HepG2 (cell line): ENCODE data around the gene CCL23. TPM values are rescaled to one million over a fixed set of nuclear protein-coding genes. Genes with fewer than 3 reads are reported as not detected.

ENCODE experiments used
- ATAC-seq: fragments of 200-7000 bp; cut with Tn5 transposase; 3 replicates; pipeline ENCODE4 v1.9.1; 2020; ENCODE audit warnings: mild to moderate bottlenecking, moderate library complexity
- BruUV-seq: library from RNA; stranded (reverse); fragments of 400-500 nt; replicated peaks from 2 replicates; lab custom pipeline; 2021; lab: Mats Ljungman, UMichigan
- CTCF ChIA-PET: fragments of 300-600 bp; formaldehyde crosslinking; extraction: SDS; loops from one replicate; lab custom pipeline; 2021; ENCODE audit warnings: low total read pairs, inconsistent platforms, low intra/inter-chr PET ratio; lab: Yijun Ruan, JAX
- POLR2A ChIA-PET: fragments of 350-600 bp; sonication (Branson Sonifier 250); formaldehyde crosslinking; loops from one replicate; lab custom pipeline; 2020; ENCODE audit warnings: antibody characterized with exemption, inconsistent platforms; lab: Yijun Ruan, JAX
- DNase-seq: peaks from one replicate; pipeline ENCODE4 v3.0.0-alpha.2; 2015; ENCODE audit warnings: low spot score
- FAIRE-seq: peaks from 3 replicates; lab custom pipeline; 2011; peaks lifted over from hg19 to GRCh38; lab: Jason Lieb, UNC
- H2AFZ ChIP-seq: one replicate; pipeline ENCODE4 v1.6.1; 2011; ENCODE audit warnings: low read length, inconsistent platforms
- H3K27ac ChIP-seq: fragments of 300-600 bp; 3 replicates; pipeline ENCODE4 v1.8.0; 2011; ENCODE audit warnings: mixed run types, mild to moderate bottlenecking, mixed read lengths, low read length, inconsistent platforms; ENCODE audit not compliant: insufficient read depth; ENCODE audit errors: extremely low read length
- H3K27me3 ChIP-seq, 2 experiments: fragments of 200-600 bp in 1 of 2; 2 replicates in 1 of 2; 3 replicates in 1 of 2; pipeline versions ENCODE4 v1.6.0 to v1.8.0; 2011; ENCODE audit warnings: low read length in 2 of 2, mild to moderate bottlenecking in 2 of 2, moderate library complexity in 2 of 2, inconsistent platforms in 1 of 2; ENCODE audit not compliant: insufficient read depth in 2 of 2, control insufficient read depth in 1 of 2
- H3K36me3 ChIP-seq, 2 experiments: fragments of 200-600 bp in 1 of 2; replicated peaks in 1 of 2; 2 replicates in 1 of 2; 3 replicates in 1 of 2; pipeline versions ENCODE4 v1.5.1 to v1.8.0; 2011; ENCODE audit warnings: low read length in 2 of 2, inconsistent platforms in 1 of 2; ENCODE audit not compliant: insufficient read depth in 2 of 2, control insufficient read depth in 1 of 2
- H3K4me1 ChIP-seq: 2 replicates; pipeline ENCODE4 v1.5.1; 2012; ENCODE audit warnings: low read length, inconsistent platforms; ENCODE audit not compliant: insufficient read depth
- H3K4me2 ChIP-seq: 2 replicates; pipeline ENCODE4 v1.6.0; 2011; ENCODE audit warnings: low read depth, low read length, inconsistent platforms
- H3K4me3 ChIP-seq, 3 experiments: fragments of 200-600 bp in 1 of 3; sonication (generic), shearing (Covaris generic) in 1 of 3; replicated peaks in 1 of 3; 2 replicates each; pipeline ENCODE4 v1.5.1; 2011 to 2016; ENCODE audit warnings: low read length in 3 of 3, inconsistent platforms in 2 of 3, low read depth in 2 of 3, mild to moderate bottlenecking in 2 of 3, control low read depth in 1 of 3, mixed read lengths in 1 of 3; ENCODE audit not compliant: insufficient read depth in 1 of 3
- H3K79me2 ChIP-seq: one replicate; pipeline ENCODE4 v1.6.1; 2011; ENCODE audit warnings: low read length, inconsistent platforms; ENCODE audit not compliant: insufficient read depth
- H3K9ac ChIP-seq: 2 replicates; pipeline ENCODE4 v1.6.0; 2011; ENCODE audit warnings: mild to moderate bottlenecking, low read depth, low read length, inconsistent platforms; ENCODE audit not compliant: insufficient read depth
- H3K9me3 ChIP-seq: 2 replicates; pipeline ENCODE4 v1.5.1; 2012; ENCODE audit warnings: mild to moderate bottlenecking, low read length
- H4K20me1 ChIP-seq: 2 replicates; pipeline ENCODE4 v1.6.0; 2011; ENCODE audit warnings: inconsistent platforms, mild to moderate bottlenecking, low read length, moderate library complexity; ENCODE audit not compliant: insufficient read depth
- AGO2 ChIP-seq: fragments of 200-400 bp; formaldehyde crosslinking; optimal IDR thresholded peaks from 2 replicates; pipeline ENCODE3; 2017; ENCODE audit warnings: mild to moderate bottlenecking, low read depth, low read length, moderate library complexity
- CCDC6 ChIP-seq: sonication (generic); formaldehyde crosslinking; IDR thresholded peaks from 2 replicates; pipeline ENCODE4 v1.8.1; 2022; ENCODE audit warnings: mild to moderate bottlenecking, missing genetic modification reagents, moderate library complexity
- CREM ChIP-seq, 2 experiments: sonication (generic) in 1 of 2; formaldehyde crosslinking in 1 of 2; IDR thresholded peaks; 2 replicates each; pipeline versions ENCODE4 v1.4.0 to v1.6.1; 2016 to 2020; ENCODE audit warnings: antibody characterized with exemption in 1 of 2, mild to moderate bottlenecking in 1 of 2, missing genetic modification reagents in 1 of 2
- IRF2 ChIP-seq: IDR thresholded peaks from 2 replicates; pipeline ENCODE4 v1.6.1; 2018; ENCODE audit warnings: missing genetic modification reagents, missing compliant biosample characterization
- RAD21 ChIP-seq: fragments of 450-650 bp; formaldehyde crosslinking; IDR thresholded peaks from 2 replicates; pipeline ENCODE4 v1.5.0; 2020; ENCODE audit warnings: mild to moderate bottlenecking
- RNF2 ChIP-seq: fragments of 450-650 bp; conservative IDR thresholded peaks from 2 replicates; pipeline ENCODE4 v1.6.1; 2016; ENCODE audit warnings: low read depth
- SALL1 ChIP-seq: sonication (generic); formaldehyde crosslinking; IDR thresholded peaks from 2 replicates; pipeline ENCODE4 v1.8.0; 2022; ENCODE audit warnings: mild to moderate bottlenecking, missing genetic modification reagents
- SMAD1 ChIP-seq: sonication (generic); formaldehyde crosslinking; IDR thresholded peaks from 2 replicates; pipeline ENCODE4 v1.4.0; 2020; ENCODE audit warnings: missing genetic modification reagents, low read depth, mild to moderate bottlenecking, borderline replicate concordance
- SOX6 ChIP-seq, 2 experiments: fragments of 450-650 bp in 1 of 2; sonication (generic) in 1 of 2; formaldehyde crosslinking in 1 of 2; IDR thresholded peaks; 2 replicates each; pipeline versions ENCODE4 v1.4.0 to v1.6.1; 2017 to 2020; ENCODE audit warnings: antibody characterized with exemption in 1 of 2, mild to moderate bottlenecking in 1 of 2, missing genetic modification reagents in 1 of 2
- ZBTB3 ChIP-seq: sonication (generic); formaldehyde crosslinking; IDR thresholded peaks from 2 replicates; pipeline ENCODE4 v1.4.0; 2020; ENCODE audit warnings: low read depth, mild to moderate bottlenecking, moderate library complexity, missing genetic modification reagents, borderline replicate concordance
- ZNF160 ChIP-seq: sonication (generic); formaldehyde crosslinking; IDR thresholded peaks from 2 replicates; pipeline ENCODE4 v1.8.0; 2022; ENCODE audit warnings: mild to moderate bottlenecking, inconsistent platforms, missing genetic modification reagents
- ZNF441 ChIP-seq: sonication (generic); formaldehyde crosslinking; IDR thresholded peaks from 2 replicates; pipeline ENCODE4 v1.7.0; 2021; ENCODE audit warnings: missing genetic modification reagents, borderline replicate concordance
- ZNF720 ChIP-seq: sonication (generic); formaldehyde crosslinking; IDR thresholded peaks from 2 replicates; pipeline ENCODE4 v1.4.0; 2020; ENCODE audit warnings: missing genetic modification reagents
- WGBS: methylation state at CpG from one replicate; pipeline ENCODE4 v1.1.6; 2017; ENCODE audit warnings: low lambda C conversion rate; 5-methylcytosine and 5-hydroxymethylcytosine counted together
- in situ Hi-C: cut with HindIII; loops from 2 replicates; pipeline ENCODE4 v1.10.0; 2017; ENCODE audit warnings: low pct_unique_long_range_greater_than_20kb; ENCODE audit not compliant: extremely low pct_ligation_motif_present
- intact Hi-C: fragments of 100-400 bp; cut with micrococcal nuclease; formaldehyde crosslinking; loops from one replicate; pipeline ENCODE4 v1.10.0; 2022; ENCODE audit not compliant: unreplicated experiment
- polyA plus RNA-seq, 8 experiments: library from polyadenylated mRNA; depleted of rRNA in 3 of 8; stranded (reverse) in 7 of 8; unstranded in 1 of 8; fragments of >200 nt; fragmentation: Illumina TruSeq in 4 of 8; extraction: Trizol in 4 of 8; gene quantifications; 2 replicates each; pipeline versions ENCODE4 v1.2.1 to v1.2.3, GENCODE V29; 2011 to 2016; ENCODE audit warnings: low read depth in 4 of 8, missing spikeins in 1 of 8, mixed read lengths in 1 of 8; ENCODE audit not compliant: insufficient read depth in 1 of 8
- total RNA-seq, 5 experiments: library from RNA; depleted of rRNA; stranded (reverse); fragments of >200 nt; fragmentation: Illumina TruSeq; extraction: Trizol; gene quantifications; 2 replicates each; pipeline ENCODE4 v1.2.3, GENCODE V29; 2016; ENCODE audit warnings: low read depth in 1 of 5
- TF ChIP-seq, protein P1 (sequence below): sonication (generic); formaldehyde crosslinking; IDR thresholded peaks from 2 replicates; pipeline ENCODE4 v1.5.0; 2020; ENCODE audit warnings: missing genetic modification reagents
- TF ChIP-seq, protein P2 (sequence below): sonication (generic); formaldehyde crosslinking; IDR thresholded peaks from 2 replicates; pipeline ENCODE4 v1.9.0; 2022; ENCODE audit warnings: low read depth, missing genetic modification reagents
- TF ChIP-seq, protein P3 (sequence below): sonication (generic); formaldehyde crosslinking; IDR thresholded peaks from 2 replicates; pipeline ENCODE4 v1.4.0; 2020; ENCODE audit warnings: missing genetic modification reagents

Gene CCL23
- total and polyA plus RNA-seq, 2 of the 13 experiments (the other 11 are each of a cell fraction or from before 2014, with no cell fraction given) = not detected

DNA sequence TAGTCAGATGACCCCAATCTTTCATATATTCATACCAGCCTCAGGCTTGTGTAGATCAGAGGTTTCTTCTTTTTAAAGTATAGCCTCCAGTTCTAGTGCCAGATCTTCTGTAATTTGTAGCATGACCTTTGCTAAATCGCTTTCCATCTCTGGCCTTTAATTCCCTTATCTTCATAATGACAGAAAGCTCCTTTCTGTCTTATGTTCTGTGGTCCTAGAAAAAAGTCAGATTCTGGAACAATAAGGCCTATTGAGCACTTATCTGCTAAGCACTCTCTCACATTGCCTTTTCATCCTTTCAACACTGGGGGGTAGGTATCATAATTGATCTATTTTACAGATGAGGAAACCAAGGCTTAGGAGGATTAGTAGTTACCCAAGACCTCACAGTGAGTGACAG lies 45.7 kb downstream of the CCL23 start (continued):
- TF ChIP-seq ZNF720 (CRISPR knock-in tag) = no peak

DNA sequence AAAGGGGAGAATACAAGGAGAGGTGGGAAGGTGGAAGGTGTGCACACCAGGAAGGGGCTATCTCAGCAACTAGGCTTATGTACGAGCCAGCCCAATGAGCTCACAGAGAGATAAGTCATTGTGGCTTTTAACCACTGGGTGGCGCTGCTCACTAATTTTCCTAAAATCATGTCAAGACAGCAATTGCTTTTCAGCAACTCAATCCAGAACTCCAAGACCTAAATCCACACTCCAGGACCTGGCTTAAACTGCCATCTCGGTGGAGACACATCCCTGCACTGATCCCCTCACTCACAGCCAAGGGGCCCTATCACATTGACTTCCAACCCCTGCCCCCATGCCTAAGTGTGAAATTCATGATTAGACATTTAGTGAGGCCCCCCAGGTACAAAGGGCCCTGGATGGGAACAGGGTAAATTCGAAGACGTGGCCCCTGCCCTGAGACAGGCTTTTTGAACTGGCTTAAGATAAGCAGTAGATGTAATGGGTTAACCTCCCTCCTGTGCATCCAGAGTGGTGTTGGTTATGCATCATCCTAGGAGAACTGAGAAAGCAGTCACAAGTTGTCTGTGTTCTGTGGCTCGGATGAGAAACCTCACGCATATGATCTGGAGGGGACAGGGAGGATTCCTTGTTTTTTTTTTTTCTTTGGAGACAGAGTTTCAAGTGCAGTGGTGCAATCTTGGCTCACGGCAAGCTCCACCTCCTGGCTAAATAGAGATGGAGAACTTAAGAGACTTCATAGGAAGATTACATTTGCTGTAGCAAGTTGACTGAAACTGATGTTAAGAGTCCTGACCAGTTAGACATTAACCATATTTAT lies 48.0 kb downstream of the CCL23 start:
- Histone ChIP-seq H3K4me2 (peak overlapping the region; percentile 45), H3K36me3 (no peaks in the 10 kb centered on the region), H3K79me2 (no peaks in the 10 kb centered on the region), H2AFZ (no peak overlapping the region), H3K4me1 (peaks cover 69% of the 10 kb centered on the region), H3K27ac (no peak overlapping the region), H3K9ac (no peak overlapping the region), H3K27me3 (no peaks in the 10 kb centered on the region), H3K9me3 (no peaks in the 10 kb centered on the region), H4K20me1 (no peaks in the 10 kb centered on the region), H3K4me3 (peak overlapping the region in 1 of 3 experiments; percentile 15; a peak in 2 of 6 replicates)
- peak; percentile 36 for ATAC-seq
- CTCF ChIA-PET = interaction anchor here (0.7 to 3.6 kb wide), 5 partner anchors 12 to 179 kb away, joined by 5 to 38 read pairs (median 28); no protein-coding TSS in a partner anchor
- POLR2A ChIA-PET = interaction anchor here (0.7 to 5.9 kb wide), 8 partner anchors 12 to 177 kb away, joined by 3 to 197 read pairs (median 6); partner anchors contain the start of genes CCL15, CCL16, CCL23 and TAF15
- no peak for FAIRE-seq
- 40% methylated on average over 6 of the region's 8 CpGs for WGBS
- in situ Hi-C loops = loop anchor here (5.0 to 25.0 kb wide), 4 partner anchors 38 to 518 kb away; partner anchors contain the start of gene ZNHIT3
- BruUV-seq = no TSS peak
- DNase-seq = peak; percentile 82
- intact Hi-C loops = loop anchor here (1.0 kb wide), 3 partner anchors 40 to 180 kb away; no protein-coding TSS in a partner anchor
- no peak for TF ChIP-seq AGO2
- peak; percentile 92 for TF ChIP-seq RAD21 (CRISPR knock-in tag)
- TF ChIP-seq SOX6 (IDR thresholded peaks at IDR 0.05) = no peak
- TF ChIP-seq SOX6 (CRISPR knock-in tag; IDR thresholded peaks at IDR 0.05) = 0 out of 2 replicates have a peak, but pooled peaks have one; percentile 4
- TF ChIP-seq ZNF441 (CRISPR knock-in tag) = no peak
- TF ChIP-seq ZNF160 (CRISPR knock-in tag) = no peak
- no peak for TF ChIP-seq ZBTB3 (CRISPR knock-in tag)
- no peak for TF ChIP-seq CCDC6 (CRISPR knock-in tag)
- 0 out of 2 replicates have a peak, but pooled peaks have one; percentile 17 for TF ChIP-seq RNF2
- TF ChIP-seq, protein P1, sequence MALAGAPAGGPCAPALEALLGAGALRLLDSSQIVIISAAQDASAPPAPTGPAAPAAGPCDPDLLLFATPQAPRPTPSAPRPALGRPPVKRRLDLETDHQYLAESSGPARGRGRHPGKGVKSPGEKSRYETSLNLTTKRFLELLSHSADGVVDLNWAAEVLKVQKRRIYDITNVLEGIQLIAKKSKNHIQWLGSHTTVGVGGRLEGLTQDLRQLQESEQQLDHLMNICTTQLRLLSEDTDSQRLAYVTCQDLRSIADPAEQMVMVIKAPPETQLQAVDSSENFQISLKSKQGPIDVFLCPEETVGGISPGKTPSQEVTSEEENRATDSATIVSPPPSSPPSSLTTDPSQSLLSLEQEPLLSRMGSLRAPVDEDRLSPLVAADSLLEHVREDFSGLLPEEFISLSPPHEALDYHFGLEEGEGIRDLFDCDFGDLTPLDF (CRISPR knock-in tag) = no peak
- TF ChIP-seq, protein P2, sequence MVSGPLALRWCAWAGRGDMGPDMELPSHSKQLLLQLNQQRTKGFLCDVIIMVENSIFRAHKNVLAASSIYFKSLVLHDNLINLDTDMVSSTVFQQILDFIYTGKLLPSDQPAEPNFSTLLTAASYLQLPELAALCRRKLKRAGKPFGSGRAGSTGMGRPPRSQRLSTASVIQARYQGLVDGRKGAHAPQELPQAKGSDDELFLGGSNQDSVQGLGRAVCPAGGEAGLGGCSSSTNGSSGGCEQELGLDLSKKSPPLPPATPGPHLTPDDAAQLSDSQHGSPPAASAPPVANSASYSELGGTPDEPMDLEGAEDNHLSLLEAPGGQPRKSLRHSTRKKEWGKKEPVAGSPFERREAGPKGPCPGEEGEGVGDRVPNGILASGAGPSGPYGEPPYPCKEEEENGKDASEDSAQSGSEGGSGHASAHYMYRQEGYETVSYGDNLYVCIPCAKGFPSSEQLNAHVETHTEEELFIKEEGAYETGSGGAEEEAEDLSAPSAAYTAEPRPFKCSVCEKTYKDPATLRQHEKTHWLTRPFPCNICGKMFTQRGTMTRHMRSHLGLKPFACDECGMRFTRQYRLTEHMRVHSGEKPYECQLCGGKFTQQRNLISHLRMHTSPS = no peak
- no peak for TF ChIP-seq CREM (IDR thresholded peaks at IDR 0.05)
- no peak for TF ChIP-seq CREM (CRISPR knock-in tag; IDR thresholded peaks at IDR 0.05)
- no peak for TF ChIP-seq SMAD1 (CRISPR knock-in tag)
- TF ChIP-seq SALL1 (CRISPR knock-in tag) = peak; percentile 45
- 0 out of 2 replicates have a peak, but pooled peaks have one; percentile 36 for TF ChIP-seq IRF2 (CRISPR knock-in tag)
- TF ChIP-seq, protein P3, sequence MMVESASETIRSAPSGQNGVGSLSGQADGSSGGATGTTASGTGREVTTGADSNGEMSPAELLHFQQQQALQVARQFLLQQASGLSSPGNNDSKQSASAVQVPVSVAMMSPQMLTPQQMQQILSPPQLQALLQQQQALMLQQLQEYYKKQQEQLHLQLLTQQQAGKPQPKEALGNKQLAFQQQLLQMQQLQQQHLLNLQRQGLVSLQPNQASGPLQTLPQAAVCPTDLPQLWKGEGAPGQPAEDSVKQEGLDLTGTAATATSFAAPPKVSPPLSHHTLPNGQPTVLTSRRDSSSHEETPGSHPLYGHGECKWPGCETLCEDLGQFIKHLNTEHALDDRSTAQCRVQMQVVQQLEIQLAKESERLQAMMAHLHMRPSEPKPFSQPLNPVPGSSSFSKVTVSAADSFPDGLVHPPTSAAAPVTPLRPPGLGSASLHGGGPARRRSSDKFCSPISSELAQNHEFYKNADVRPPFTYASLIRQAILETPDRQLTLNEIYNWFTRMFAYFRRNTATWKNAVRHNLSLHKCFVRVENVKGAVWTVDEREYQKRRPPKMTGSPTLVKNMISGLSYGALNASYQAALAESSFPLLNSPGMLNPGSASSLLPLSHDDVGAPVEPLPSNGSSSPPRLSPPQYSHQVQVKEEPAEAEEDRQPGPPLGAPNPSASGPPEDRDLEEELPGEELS (CRISPR knock-in tag) = no peak
